OCI-LY1 (cell line): ENCODE results near the gene POLR2L.

Experiments
- EZH2 ChIP-seq: fragments of 200-600 bp; sonication (generic), shearing (Covaris generic); IDR thresholded peaks from 2 replicates; pipeline ENCODE4 v1.8.0; 2017; ENCODE audit warnings: borderline replicate concordance, mixed run types, mild to moderate bottlenecking, antibody characterized with exemption, low read length, moderate library complexity, mixed read lengths
- TF ChIP-seq, protein P1 (sequence below): fragments of 200-600 bp; sonication (generic), shearing (Covaris generic); IDR thresholded peaks from 2 replicates; pipeline ENCODE4 v1.5.1; 2017; ENCODE audit warnings: mild to moderate bottlenecking, antibody characterized with exemption, low read length, moderate library complexity, mixed read lengths

DNA sequence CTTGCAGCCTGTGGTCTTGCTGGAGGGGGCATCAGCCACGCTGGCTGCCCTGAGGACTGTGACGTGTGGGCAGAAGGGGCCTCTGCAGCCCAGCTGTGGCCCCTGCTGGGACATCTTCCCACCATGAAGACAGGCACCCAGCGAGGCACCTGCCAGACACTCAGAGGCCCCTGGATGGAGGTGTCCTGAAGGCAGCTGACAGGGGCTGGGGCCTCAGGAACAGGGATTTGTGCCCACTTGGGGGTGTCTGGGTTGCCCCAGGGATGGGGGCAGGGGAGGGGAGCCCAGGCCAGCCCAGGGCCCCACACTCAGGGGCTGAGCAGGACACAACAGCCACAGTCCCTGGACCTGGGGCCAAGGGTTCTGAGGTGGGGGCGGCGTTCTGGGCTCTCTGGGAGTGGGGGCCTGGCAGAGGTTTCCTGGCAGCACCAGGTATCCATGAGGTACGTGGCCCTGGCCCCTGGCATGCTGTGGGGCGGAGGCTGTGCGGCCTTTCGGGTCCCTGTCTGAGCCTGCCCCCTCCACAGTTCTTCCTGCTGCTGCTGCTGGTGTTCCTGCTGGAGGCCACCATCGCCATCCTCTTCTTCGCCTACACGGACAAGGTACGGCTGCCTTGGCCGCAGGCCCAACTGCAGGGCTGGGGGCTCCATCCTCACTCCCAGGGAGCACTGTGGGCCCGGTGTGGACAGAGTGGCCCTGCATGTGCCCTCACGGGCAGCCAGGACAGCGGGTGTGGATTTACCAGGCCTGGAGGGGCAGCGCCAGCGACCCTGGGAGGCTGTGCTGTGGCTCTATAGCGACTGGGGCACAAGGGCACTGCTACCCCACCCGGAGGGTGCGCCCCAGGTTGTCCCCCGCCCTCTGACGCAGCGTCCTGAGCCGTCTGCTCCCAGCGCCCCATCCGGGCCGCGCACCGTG, 21.8 kb upstream of the POLR2L start:
- TF ChIP-seq, protein P1, sequence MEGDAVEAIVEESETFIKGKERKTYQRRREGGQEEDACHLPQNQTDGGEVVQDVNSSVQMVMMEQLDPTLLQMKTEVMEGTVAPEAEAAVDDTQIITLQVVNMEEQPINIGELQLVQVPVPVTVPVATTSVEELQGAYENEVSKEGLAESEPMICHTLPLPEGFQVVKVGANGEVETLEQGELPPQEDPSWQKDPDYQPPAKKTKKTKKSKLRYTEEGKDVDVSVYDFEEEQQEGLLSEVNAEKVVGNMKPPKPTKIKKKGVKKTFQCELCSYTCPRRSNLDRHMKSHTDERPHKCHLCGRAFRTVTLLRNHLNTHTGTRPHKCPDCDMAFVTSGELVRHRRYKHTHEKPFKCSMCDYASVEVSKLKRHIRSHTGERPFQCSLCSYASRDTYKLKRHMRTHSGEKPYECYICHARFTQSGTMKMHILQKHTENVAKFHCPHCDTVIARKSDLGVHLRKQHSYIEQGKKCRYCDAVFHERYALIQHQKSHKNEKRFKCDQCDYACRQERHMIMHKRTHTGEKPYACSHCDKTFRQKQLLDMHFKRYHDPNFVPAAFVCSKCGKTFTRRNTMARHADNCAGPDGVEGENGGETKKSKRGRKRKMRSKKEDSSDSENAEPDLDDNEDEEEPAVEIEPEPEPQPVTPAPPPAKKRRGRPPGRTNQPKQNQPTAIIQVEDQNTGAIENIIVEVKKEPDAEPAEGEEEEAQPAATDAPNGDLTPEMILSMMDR, result no peak
- no peak for TF ChIP-seq EZH2
